ENCODE results near the gene MGAT4D. TPM values are rescaled to one million over a fixed set of nuclear protein-coding genes. Genes with fewer than 3 reads are reported as not detected.
A peak's percentile ranks its signal among the peaks of the same experiment; 100 is the strongest.

The MGAT4D gene
- total RNA-seq, 3 donors from 2014 or later (not counting 1 experiment from before 2014, with no cell fraction given) = not detected

- no peak for DNase-seq
- Histone ChIP-seq H3K9me3 (ENCODE audit: control insufficient read depth, insufficient read depth, low read length) (peaks cover 6% of the 10 kb centered on the region), H3K36me3 (ENCODE audit: control insufficient read depth, insufficient read depth, low read length) (no peaks in the 10 kb centered on the region), H3K4me1 (ENCODE audit: control insufficient read depth, insufficient read depth, low read length) (no peaks in the 10 kb centered on the region), H3K4me3 (ENCODE audit: low read length) (no peak overlapping the region), H3K27me3 (ENCODE audit: control insufficient read depth, insufficient read depth, low read length) (peaks cover 9% of the 10 kb centered on the region), H3K27ac (ENCODE audit: low read length) (no peak overlapping the region)
- intact Hi-C loops (cut with micrococcal nuclease) = no loop called here
- Mint-ChIP-seq H3K4me1 (no peaks in the 10 kb centered on the region), H3K4me3 (no peak overlapping the region), H3K36me3 (no peaks in the 10 kb centered on the region), H3K27me3 (ENCODE audit: low read depth in 2 of 2) (peaks cover 52 to 63% of the 10 kb centered on the region in 2 donors), H3K9me3 (no peaks in the 10 kb centered on the region), H3K27ac (no peak overlapping the region)
- TF ChIP-seq CTCF (IDR thresholded peaks at IDR 0.05) = no peak
- ATAC-seq = no peak
Observed at GRCh38 chr4:140504261-140504660, 6.2 kb upstream of the MGAT4D start.

- no peak for DNase-seq
- H3K4me3 ChIP-seq (ENCODE audit: low read length) = no peak overlapping the region
- peaks cover 3% of the 10 kb centered on the region for H3K4me1 ChIP-seq (ENCODE audit: control insufficient read depth, insufficient read depth, low read length)
- H3K4me1 Mint-ChIP-seq = no peaks in the 10 kb centered on the region
- no peak overlapping the region for H3K4me3 Mint-ChIP-seq
- no peaks in the 10 kb centered on the region for H3K36me3 ChIP-seq (ENCODE audit: control insufficient read depth, insufficient read depth, low read length)
- no peak for ATAC-seq
- 92% methylated on average over 4 of the region's 4 CpGs for WGBS (ENCODE audit: insufficient coverage)
- intact Hi-C loops (cut with micrococcal nuclease) = no loop called here
- H3K27ac Mint-ChIP-seq = no peak overlapping the region
- peaks cover 24% of the 10 kb centered on the region for H3K27me3 ChIP-seq (ENCODE audit: control insufficient read depth, insufficient read depth, low read length)
- H3K36me3 Mint-ChIP-seq = no peaks in the 10 kb centered on the region
- H3K27me3 Mint-ChIP-seq (ENCODE audit: low read depth in 2 of 2) = peaks cover 57 to 71% of the 10 kb centered on the region in 2 donors
- no peak overlapping the region for H3K27ac ChIP-seq (ENCODE audit: low read length)
- no peaks in the 10 kb centered on the region for H3K9me3 ChIP-seq (ENCODE audit: control insufficient read depth, insufficient read depth, low read length)
- H3K9me3 Mint-ChIP-seq = no peaks in the 10 kb centered on the region
- no peak for TF ChIP-seq CTCF (IDR thresholded peaks at IDR 0.05)
Observed at GRCh38 chr4:140499391-140499790, 1.3 kb upstream of the MGAT4D start.

- intact Hi-C loops (cut with micrococcal nuclease) = no loop called here
- WGBS (ENCODE audit: insufficient coverage) = 69% methylated on average over 11 of the region's 11 CpGs
- H3K4me1 Mint-ChIP-seq = no peaks in the 10 kb centered on the region
- H3K27ac Mint-ChIP-seq = no peak overlapping the region
- DNase-seq (no peak), ATAC-seq (no peak)
- no peak for TF ChIP-seq CTCF (IDR thresholded peaks at IDR 0.05)
- peaks cover 24% of the 10 kb centered on the region for H3K27me3 ChIP-seq (ENCODE audit: control insufficient read depth, insufficient read depth, low read length)
- H3K9me3 Mint-ChIP-seq = no peaks in the 10 kb centered on the region
- peak overlapping the region; percentile 41 for H3K4me3 Mint-ChIP-seq
- no peak overlapping the region for H3K4me3 ChIP-seq (ENCODE audit: low read length)
- H3K27ac ChIP-seq (ENCODE audit: low read length) = no peak overlapping the region
- H3K9me3 ChIP-seq (ENCODE audit: control insufficient read depth, insufficient read depth, low read length) = no peaks in the 10 kb centered on the region
- peaks cover 3% of the 10 kb centered on the region for H3K4me1 ChIP-seq (ENCODE audit: control insufficient read depth, insufficient read depth, low read length)
- no peaks in the 10 kb centered on the region for H3K36me3 Mint-ChIP-seq
- H3K36me3 ChIP-seq (ENCODE audit: control insufficient read depth, insufficient read depth, low read length) = no peaks in the 10 kb centered on the region
- H3K27me3 Mint-ChIP-seq (ENCODE audit: low read depth in 2 of 2) = peaks cover 45 to 64% of the 10 kb centered on the region in 2 donors
Observed at GRCh38 chr4:140497405-140497746, 717 bp downstream of the MGAT4D start.

- Mint-ChIP-seq H3K36me3 (no peaks in the 10 kb centered on the region), H3K4me1 (no peaks in the 10 kb centered on the region), H3K27ac (no peak overlapping the region), H3K9me3 (peaks cover 0 to 2% of the 10 kb centered on the region in 2 donors), H3K4me3 (no peak overlapping the region), H3K27me3 (ENCODE audit: low read depth in 2 of 2) (peaks cover 16 to 42% of the 10 kb centered on the region in 2 donors)
- no peak for ATAC-seq
- Histone ChIP-seq H3K4me1 (ENCODE audit: control insufficient read depth, insufficient read depth, low read length) (no peaks in the 10 kb centered on the region), H3K36me3 (ENCODE audit: control insufficient read depth, insufficient read depth, low read length) (no peaks in the 10 kb centered on the region), H3K9me3 (ENCODE audit: control insufficient read depth, insufficient read depth, low read length) (no peaks in the 10 kb centered on the region), H3K27me3 (ENCODE audit: control insufficient read depth, insufficient read depth, low read length) (no peaks in the 10 kb centered on the region), H3K4me3 (ENCODE audit: low read length) (no peak overlapping the region), H3K27ac (ENCODE audit: low read length) (no peak overlapping the region)
- intact Hi-C loops (cut with micrococcal nuclease) = no loop called here
- DNase-seq = no peak
- no peak for TF ChIP-seq CTCF (IDR thresholded peaks at IDR 0.05)
- WGBS (ENCODE audit: insufficient coverage) = 85% methylated on average over 1 of the region's 1 CpG
Observed at GRCh38 chr4:140485939-140486338, 12.2 kb downstream of the MGAT4D start.

All from natural killer cell (primary cell).